Lung (tissue), 12 donors: ENCODE data around the gene EDC3. TPM values are rescaled to one million over a fixed set of nuclear protein-coding genes. Genes with fewer than 3 reads are reported as not detected.

Source experiments
- ATAC-seq: fragments of 200-7000 bp; cut with Tn5 transposase; one replicate; pipeline ENCODE4 v1.9.1; 2020; ENCODE audit warnings: moderate number of reproducible peaks; ENCODE audit not compliant: insufficient read depth, low FRiP score
- DNase-seq, 3 donors: peaks; one replicate each; pipeline ENCODE4 v3.0.0-alpha.2; 2013 to 2017
- H3K27ac ChIP-seq, 2 donors: one replicate each; pipeline ENCODE4 v1.5.1; 2013; ENCODE audit warnings: mild to moderate bottlenecking in 2 of 2, moderate library complexity in 2 of 2, control low read depth in 1 of 2, inconsistent platforms in 1 of 2, low read depth in 1 of 2, low read length in 1 of 2
- H3K27me3 ChIP-seq, 3 donors: one replicate each; pipeline ENCODE4 v1.5.1; 2013; ENCODE audit warnings: low read length in 2 of 3; ENCODE audit not compliant: control insufficient read depth in 3 of 3, insufficient read depth in 3 of 3
- H3K36me3 ChIP-seq, 4 donors: one replicate each; pipeline ENCODE4 v1.5.1; 2013; ENCODE audit warnings: low read length in 4 of 4, mild to moderate bottlenecking in 1 of 4, moderate library complexity in 1 of 4; ENCODE audit not compliant: control insufficient read depth in 4 of 4, insufficient read depth in 4 of 4
- H3K4me1 ChIP-seq, 5 donors: one replicate each; pipeline ENCODE4 v1.5.1; 2013; ENCODE audit warnings: low read length in 5 of 5, mild to moderate bottlenecking in 2 of 5, moderate library complexity in 1 of 5; ENCODE audit not compliant: control insufficient read depth in 5 of 5, insufficient read depth in 5 of 5
- H3K4me3 ChIP-seq: one replicate; pipeline ENCODE4 v1.5.1; 2013; ENCODE audit warnings: mild to moderate bottlenecking, control low read depth, moderate library complexity
- H3K9ac ChIP-seq, 2 donors: one replicate each; pipeline ENCODE4 v1.5.1; 2013; ENCODE audit warnings: low read length in 2 of 2, control low read depth in 1 of 2; ENCODE audit not compliant: insufficient read depth in 1 of 2
- H3K9me3 ChIP-seq, 4 donors: one replicate each; pipeline ENCODE4 v1.5.1; 2013; ENCODE audit warnings: low read length in 3 of 4, mild to moderate bottlenecking in 1 of 4, moderate library complexity in 1 of 4; ENCODE audit not compliant: control insufficient read depth in 4 of 4, insufficient read depth in 3 of 4
- CTCF ChIP-seq: IDR thresholded peaks from 2 replicates; pipeline ENCODE4 v1.5.1; 2012; ENCODE audit warnings: mild to moderate bottlenecking; ENCODE audit errors: control extremely low read depth, extremely low read depth
- WGBS, 2 donors: extraction: QIAGEN DNeasy Blood & Tissue Kit; methylation state at CpG; one replicate each; pipeline ENCODE4 v1.1.7; 2013; 5-methylcytosine and 5-hydroxymethylcytosine counted together
- polyA plus RNA-seq, 2 donors: library from polyadenylated mRNA; stranded (reverse); fragments of 200-250 nt; gene quantifications; one replicate each; pipeline ENCODE4 v1.2.1, GENCODE V29; 2013
- total RNA-seq, 2 donors: library from RNA; depleted of rRNA in 1 of 2; stranded (reverse); fragments of >200 nt in 1 of 2; gene quantifications; one replicate each; pipeline ENCODE4 v1.2.1, GENCODE V29; 2014 to 2021
- donor health status: control.
- donor health status: control.
- donor health status: Bipolar disorder and iron deficiency.
- donor health status: healthy.
- donor health status: DM: yes; HTN: yes; CAD: no.

Gene EDC3
- total and polyA plus RNA-seq, 4 donors: 15.3 to 31.9 (median 22.0) TPM

GRCh38 chr15:74657846-74658245 is 38.0 kb downstream of the EDC3 start:
- H3K9me3 ChIP-seq: peaks cover 0 to 2% (median 0%) of the 10 kb centered on the region in 4 donors
- peaks cover 0 to 6% (median 2%) of the 10 kb centered on the region in 4 donors for H3K36me3 ChIP-seq
- 75 to 89% methylated on average over 3 of the region's 3 CpGs for WGBS, 2 donors
- H3K4me1 ChIP-seq: peaks cover 0 to 14% (median 12%) of the 10 kb centered on the region in 5 donors
- no peak for TF ChIP-seq CTCF
- ATAC-seq (no peak), DNase-seq (no peak)
- no peak overlapping the region for H3K4me3 ChIP-seq
- no peaks in the 10 kb centered on the region for H3K27me3 ChIP-seq
- peak overlapping the region in 1 of 2 donors; percentile 17 for H3K27ac ChIP-seq
- no peak overlapping the region for H3K9ac ChIP-seq

- DNase-seq: no peak
- no peak for TF ChIP-seq CTCF
- H3K9me3 ChIP-seq: peaks cover 0 to 2% (median 0%) of the 10 kb centered on the region in 4 donors
- WGBS, 2 donors: 87 to 95% methylated on average over 6 of the region's 6 CpGs
- no peak overlapping the region for H3K9ac ChIP-seq
- peaks cover 0 to 6% (median 2%) of the 10 kb centered on the region in 4 donors for H3K36me3 ChIP-seq
- H3K4me1 ChIP-seq: peaks cover 0 to 12% (median 12%) of the 10 kb centered on the region in 5 donors
- no peak overlapping the region for H3K4me3 ChIP-seq
- ATAC-seq: no peak
- peak overlapping the region in 1 of 2 donors; percentile 21 for H3K27ac ChIP-seq
- H3K27me3 ChIP-seq: no peaks in the 10 kb centered on the region
Measured at GRCh38 chr15:74656935-74657535, 38.8 kb downstream of the EDC3 start.

GRCh38 chr15:74655424-74655823 is 40.4 kb downstream of the EDC3 start:
- no peak overlapping the region for H3K27ac ChIP-seq
- no peak overlapping the region for H3K4me3 ChIP-seq
- peaks cover 0 to 12% (median 12%) of the 10 kb centered on the region in 5 donors for H3K4me1 ChIP-seq
- TF ChIP-seq CTCF: no peak
- 80 to 86% methylated on average over 7 of the region's 7 CpGs for WGBS, 2 donors
- peaks cover 0 to 6% (median 2%) of the 10 kb centered on the region in 4 donors for H3K36me3 ChIP-seq
- no peaks in the 10 kb centered on the region for H3K27me3 ChIP-seq
- ATAC-seq: no peak
- no peak for DNase-seq
- H3K9ac ChIP-seq: no peak overlapping the region
- H3K9me3 ChIP-seq: peaks cover 0 to 2% (median 0%) of the 10 kb centered on the region in 4 donors
